ENCODE results near the gene GRHL3. TPM values are rescaled to one million over a fixed set of nuclear protein-coding genes. Genes with fewer than 3 reads are reported as not detected.

The GRHL3 gene
- total and polyA plus RNA-seq, 4 donors, result 0.23 to 0.95 (median 0.35) TPM

DNA sequence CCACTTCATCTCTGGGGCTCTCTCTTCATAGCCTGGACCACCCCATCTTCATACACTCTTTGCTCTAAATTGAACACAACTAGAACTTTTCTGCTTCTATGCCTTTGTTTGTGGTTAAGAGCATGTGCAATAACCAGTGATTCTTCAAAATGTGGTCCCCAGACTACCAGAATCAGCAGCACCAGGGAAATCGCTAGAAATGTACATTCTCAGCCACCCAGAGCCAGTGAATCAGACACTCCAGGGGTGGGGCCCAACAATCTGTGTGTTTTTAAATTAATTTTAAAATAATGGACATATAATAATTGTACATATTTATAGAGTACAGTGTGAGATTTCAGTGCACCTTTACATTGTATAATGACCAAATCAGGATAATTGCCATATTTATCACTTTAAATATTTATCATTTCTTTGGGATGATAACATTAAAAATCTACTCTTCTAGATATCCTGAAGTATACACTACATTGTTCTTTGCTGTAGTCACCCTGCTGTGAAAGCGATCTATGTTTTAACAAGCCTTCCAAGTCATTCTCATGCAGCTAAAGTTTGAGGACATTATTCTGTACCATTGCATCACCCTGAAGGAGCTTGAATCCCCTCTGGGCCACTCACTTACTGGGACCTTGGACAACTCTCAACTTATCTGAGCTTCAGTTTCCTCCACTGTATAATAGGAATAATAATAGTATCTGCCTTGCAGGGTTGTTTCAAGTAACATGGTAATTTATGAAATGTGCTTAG lies 10.8 kb downstream of the GRHL3 start:
- Histone ChIP-seq H3K9ac (ENCODE audit: insufficient read depth in 1 of 2, low read length in 2 of 2) (no peak overlapping the region), H3K9me3 (ENCODE audit: control insufficient read depth in 4 of 4, insufficient read depth in 3 of 4, low read length in 3 of 4) (no peaks in the 10 kb centered on the region), H3K36me3 (ENCODE audit: control insufficient read depth in 4 of 4, insufficient read depth in 4 of 4, low read length in 4 of 4) (no peaks in the 10 kb centered on the region), H3K27me3 (ENCODE audit: control insufficient read depth in 3 of 3, insufficient read depth in 3 of 3, low read length in 2 of 3) (peaks cover 0 to 5% (median 0%) of the 10 kb centered on the region in 3 donors), H3K27ac (ENCODE audit: low read depth in 1 of 2, low read length in 1 of 2) (no peak overlapping the region), H3K4me3 (no peak overlapping the region), H3K4me1 (ENCODE audit: control insufficient read depth in 5 of 5, insufficient read depth in 5 of 5, low read length in 5 of 5) (peaks cover 0 to under 1% (median 0%) of the 10 kb centered on the region in 5 donors)
- WGBS, 2 donors, result 92 to 93% methylated on average over 2 of the region's 2 CpGs
- no peak for ATAC-seq (ENCODE audit: insufficient read depth, low FRiP score)
- DNase-seq, result no peak
- TF ChIP-seq, protein P1, sequence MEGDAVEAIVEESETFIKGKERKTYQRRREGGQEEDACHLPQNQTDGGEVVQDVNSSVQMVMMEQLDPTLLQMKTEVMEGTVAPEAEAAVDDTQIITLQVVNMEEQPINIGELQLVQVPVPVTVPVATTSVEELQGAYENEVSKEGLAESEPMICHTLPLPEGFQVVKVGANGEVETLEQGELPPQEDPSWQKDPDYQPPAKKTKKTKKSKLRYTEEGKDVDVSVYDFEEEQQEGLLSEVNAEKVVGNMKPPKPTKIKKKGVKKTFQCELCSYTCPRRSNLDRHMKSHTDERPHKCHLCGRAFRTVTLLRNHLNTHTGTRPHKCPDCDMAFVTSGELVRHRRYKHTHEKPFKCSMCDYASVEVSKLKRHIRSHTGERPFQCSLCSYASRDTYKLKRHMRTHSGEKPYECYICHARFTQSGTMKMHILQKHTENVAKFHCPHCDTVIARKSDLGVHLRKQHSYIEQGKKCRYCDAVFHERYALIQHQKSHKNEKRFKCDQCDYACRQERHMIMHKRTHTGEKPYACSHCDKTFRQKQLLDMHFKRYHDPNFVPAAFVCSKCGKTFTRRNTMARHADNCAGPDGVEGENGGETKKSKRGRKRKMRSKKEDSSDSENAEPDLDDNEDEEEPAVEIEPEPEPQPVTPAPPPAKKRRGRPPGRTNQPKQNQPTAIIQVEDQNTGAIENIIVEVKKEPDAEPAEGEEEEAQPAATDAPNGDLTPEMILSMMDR (IDR thresholded peaks at IDR 0.05; ENCODE audit: control extremely low read depth, extremely low read depth), result no peak

DNA sequence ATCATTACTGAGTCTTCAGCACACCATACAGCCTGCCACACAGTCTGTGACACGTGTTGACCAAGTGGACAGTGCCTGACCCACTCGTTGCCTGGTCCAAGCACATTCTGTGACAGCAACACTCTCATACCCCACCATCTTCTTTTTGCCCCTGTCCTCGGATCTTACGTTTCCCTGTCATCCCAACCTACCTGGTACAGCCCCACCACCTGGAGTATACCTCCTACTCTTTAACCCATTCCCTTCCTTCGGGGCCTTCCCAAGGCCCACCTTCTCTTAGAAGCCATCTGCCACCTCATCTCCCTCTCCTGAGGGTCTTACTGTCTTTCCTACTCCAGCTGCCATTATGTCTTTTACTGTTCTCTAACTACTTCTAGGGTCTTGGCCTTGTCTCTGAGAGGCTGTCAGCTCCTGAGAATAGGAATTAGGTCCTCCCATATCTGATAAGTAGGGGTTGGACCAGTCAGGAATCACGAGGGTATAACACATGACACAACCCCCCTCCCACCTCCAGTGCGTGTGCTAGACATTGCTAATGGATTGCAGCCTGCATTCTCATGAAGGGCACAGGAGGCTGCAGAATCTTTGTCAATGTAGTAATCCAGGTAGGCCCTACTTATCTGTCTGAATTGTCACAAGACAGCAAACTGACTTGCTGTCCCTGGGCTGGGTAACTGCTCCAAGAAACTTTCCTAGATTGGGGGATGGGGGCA lies 13.0 kb downstream of the GRHL3 start:
- TF ChIP-seq, protein P1 (IDR thresholded peaks at IDR 0.05; ENCODE audit: control extremely low read depth, extremely low read depth), result no peak
- H3K27me3 ChIP-seq (ENCODE audit: control insufficient read depth in 3 of 3, insufficient read depth in 3 of 3, low read length in 2 of 3), result peaks cover 0 to 5% (median 0%) of the 10 kb centered on the region in 3 donors
- no peak overlapping the region for H3K9ac ChIP-seq (ENCODE audit: insufficient read depth in 1 of 2, low read length in 2 of 2)
- no peak overlapping the region for H3K27ac ChIP-seq (ENCODE audit: low read depth in 1 of 2, low read length in 1 of 2)
- ATAC-seq (ENCODE audit: insufficient read depth, low FRiP score) (no peak), DNase-seq (no peak)
- WGBS, 2 donors, result 88 to 91% methylated on average over 7 of the region's 7 CpGs
- H3K9me3 ChIP-seq (ENCODE audit: control insufficient read depth in 4 of 4, insufficient read depth in 3 of 4, low read length in 3 of 4), result no peaks in the 10 kb centered on the region
- H3K4me1 ChIP-seq (ENCODE audit: control insufficient read depth in 5 of 5, insufficient read depth in 5 of 5, low read length in 5 of 5), result peaks cover 0 to 4% (median 0%) of the 10 kb centered on the region in 5 donors
- H3K4me3 ChIP-seq, result no peak overlapping the region
- no peaks in the 10 kb centered on the region for H3K36me3 ChIP-seq (ENCODE audit: control insufficient read depth in 4 of 4, insufficient read depth in 4 of 4, low read length in 4 of 4)

DNA sequence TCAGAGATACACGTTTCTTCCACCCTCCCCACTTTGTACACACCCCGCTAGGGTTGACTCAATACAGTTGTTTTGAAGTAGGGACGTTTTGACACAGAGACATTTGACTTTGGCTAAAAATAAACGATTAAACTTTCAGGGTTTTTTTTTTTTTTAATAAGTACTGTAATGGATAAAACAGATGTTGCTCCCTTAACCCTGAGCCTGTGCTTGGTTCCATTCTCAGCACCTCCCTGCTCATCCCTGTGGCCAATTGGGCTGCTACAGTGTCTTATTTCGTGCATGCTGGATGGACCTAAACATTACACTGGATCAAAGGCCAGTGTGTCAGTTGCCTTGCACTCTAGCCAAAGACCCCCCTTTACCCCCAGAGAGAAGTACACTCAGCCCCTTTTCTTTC lies 16.9 kb downstream of the GRHL3 start:
- no peak overlapping the region for H3K9ac ChIP-seq (ENCODE audit: insufficient read depth in 1 of 2, low read length in 2 of 2)
- TF ChIP-seq, protein P1 (IDR thresholded peaks at IDR 0.05; ENCODE audit: control extremely low read depth, extremely low read depth), result no peak
- WGBS, 2 donors, result 68 to 78% methylated on average over 5 of the region's 5 CpGs
- no peaks in the 10 kb centered on the region for H3K27me3 ChIP-seq (ENCODE audit: control insufficient read depth in 3 of 3, insufficient read depth in 3 of 3, low read length in 2 of 3)
- peaks cover 0 to 4% (median 0%) of the 10 kb centered on the region in 5 donors for H3K4me1 ChIP-seq (ENCODE audit: control insufficient read depth in 5 of 5, insufficient read depth in 5 of 5, low read length in 5 of 5)
- H3K36me3 ChIP-seq (ENCODE audit: control insufficient read depth in 4 of 4, insufficient read depth in 4 of 4, low read length in 4 of 4), result no peaks in the 10 kb centered on the region
- no peaks in the 10 kb centered on the region for H3K9me3 ChIP-seq (ENCODE audit: control insufficient read depth in 4 of 4, insufficient read depth in 3 of 4, low read length in 3 of 4)
- DNase-seq, result peak in 1 of 3 donors; percentile 19
- no peak overlapping the region for H3K27ac ChIP-seq (ENCODE audit: low read depth in 1 of 2, low read length in 1 of 2)
- no peak for ATAC-seq (ENCODE audit: insufficient read depth, low FRiP score)
- H3K4me3 ChIP-seq, result no peak overlapping the region
